Tibial nerve (tissue), 4 donors: ENCODE measurements around the gene PHF20. TPM values are rescaled to one million over a fixed set of nuclear protein-coding genes. Genes with fewer than 3 reads are reported as not detected.
"Not testable (repeated sequence)": the region's sequence is repeated elsewhere in the genome, so short reads cannot be mapped to it uniquely, and the experiment has no call there.

Experiments
- DNase-seq, 2 donors: peaks; one replicate each; pipeline ENCODE4 v3.0.0-alpha.2; 2019; ENCODE audit warnings: low spot score in 2 of 2
- H3K27ac ChIP-seq, 4 donors: fragments of 200-600 bp; sonication (generic) in 3 of 4; one replicate each; pipeline ENCODE4 v1.5.1; 2017 to 2019; ENCODE audit warnings: mild to moderate bottlenecking in 1 of 4
- H3K27me3 ChIP-seq, 2 donors: fragments of 200-600 bp; sonication (generic) in 1 of 2; one replicate each; pipeline versions ENCODE4 v1.5.1 to v1.6.0; 2017 to 2019
- H3K36me3 ChIP-seq, 3 donors: fragments of 200-600 bp; sonication (generic); one replicate each; pipeline ENCODE4 v1.5.1; 2018 to 2019
- H3K4me1 ChIP-seq, 4 donors: fragments of 200-600 bp; sonication (generic) in 3 of 4; one replicate each; pipeline ENCODE4 v1.5.1; 2017 to 2019
- H3K4me3 ChIP-seq, 4 donors: fragments of 200-600 bp; sonication (generic) in 3 of 4; one replicate each; pipeline ENCODE4 v1.5.1; 2017 to 2019; ENCODE audit warnings: mild to moderate bottlenecking in 1 of 4, moderate library complexity in 1 of 4
- H3K9me3 ChIP-seq, 4 donors: fragments of 200-600 bp; sonication (generic) in 3 of 4; one replicate each; pipeline ENCODE4 v1.5.1; 2017 to 2019
- CTCF ChIP-seq, 5 experiments: fragments of 200-600 bp in 3 of 5; fragments of 450-650 bp in 2 of 5; sonication (generic) in 3 of 5; IDR thresholded peaks; one replicate each; pipeline ENCODE4 v1.5.1; 2016 to 2019; ENCODE audit warnings: antibody characterized with exemption in 5 of 5, mild to moderate bottlenecking in 3 of 5, moderate library complexity in 2 of 5
- EP300 ChIP-seq, 2 donors: sonication (generic); formaldehyde crosslinking; IDR thresholded peaks; one replicate each; pipeline ENCODE4 v1.6.1; 2017; ENCODE audit warnings: antibody characterized with exemption in 2 of 2, mild to moderate bottlenecking in 1 of 2
- POLR2A ChIP-seq, 2 donors: fragments of 450-650 bp; IDR thresholded peaks; one replicate each; pipeline ENCODE4 v1.6.1; 2017; ENCODE audit warnings: antibody characterized with exemption in 2 of 2, mild to moderate bottlenecking in 2 of 2, moderate library complexity in 2 of 2
- WGBS, 2 donors: methylation state at CpG; one replicate each; pipeline ENCODE4 v1.1.5; 2018; 5-methylcytosine and 5-hydroxymethylcytosine counted together
- total RNA-seq, 4 donors: library from RNA; depleted of rRNA; stranded (reverse); fragments of >200 nt; gene quantifications; one replicate each; pipeline ENCODE4 v1.1.0, GENCODE V29; 2016

Gene PHF20
- total RNA-seq, 4 donors from 2014 or later = 30.0 to 76.8 (median 57.1) TPM

GRCh38 chr20:35741892-35742740 is 29.7 kb upstream of the PHF20 start, which contains the start of gene RBM39:
Gene RBM39 (minus strand): TSS chr20:35742260. CDS start chr20:35740874, 1,386 bp downstream.
- DNase-seq = peak; percentile 100
- Histone ChIP-seq H3K4me3 (peak within 1 kb of the TSS; percentile 66 to 87 (median 74)), H3K4me1 (peaks cover 6 to 40% (median 32%) of the 10 kb centered on the region in 4 donors), H3K27me3 (no peaks in the 10 kb centered on the region), H3K9me3 (no peaks in the 10 kb centered on the region), H3K36me3 (peaks cover 0 to 31% (median 5%) of the 10 kb centered on the region in 3 donors), H3K27ac (peak within 1 kb of the TSS; percentile 97 to 100 (median 99))
- TF ChIP-seq CTCF (IDR thresholded peaks at IDR 0.05) (peak; percentile 35 to 76 (median 57)), EP300 (IDR thresholded peaks at IDR 0.05) (peak; percentile 89 to 99), POLR2A (IDR thresholded peaks at IDR 0.05) (peak; percentile 97)
- 0 to 1% methylated on average over 53 to 57 of the region's 66 CpGs for WGBS, 2 donors

DNA sequence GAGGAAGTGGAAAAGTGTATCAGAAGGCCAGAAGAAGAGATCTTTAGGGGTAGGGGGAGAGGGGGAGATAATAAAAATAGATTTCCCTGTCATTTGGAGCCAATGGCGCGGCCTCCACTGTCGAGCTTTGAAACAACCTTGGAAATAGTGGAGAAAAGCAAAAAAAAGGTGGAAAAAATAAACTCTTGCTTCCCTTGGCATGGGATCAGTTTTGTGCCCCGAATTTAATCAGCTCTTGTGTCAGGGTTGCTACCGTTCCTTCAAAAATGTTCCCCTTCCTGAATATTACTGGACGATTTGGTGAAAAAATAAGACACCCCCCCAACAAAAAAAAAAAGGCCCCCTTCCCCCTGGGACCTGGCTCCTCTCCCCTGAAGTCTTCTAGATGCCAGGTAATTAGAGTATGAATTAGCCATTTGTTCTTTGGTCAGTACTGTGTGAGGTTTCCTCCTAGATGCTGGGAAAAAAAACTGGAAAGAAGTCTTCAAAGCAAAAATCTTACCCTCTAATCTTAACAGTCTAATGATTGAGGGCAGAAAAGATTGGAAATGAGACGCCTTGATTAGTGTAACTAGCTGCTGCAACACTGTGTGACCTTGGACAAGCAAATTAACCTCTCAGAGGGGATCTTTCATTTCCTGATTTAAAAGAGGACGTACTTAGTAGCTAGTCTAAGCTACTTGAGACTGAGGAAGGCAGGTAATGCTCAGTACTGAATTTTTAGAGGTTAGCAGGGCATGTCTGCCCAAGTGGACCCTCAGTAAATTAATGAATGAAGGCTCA is 28.9 kb upstream of the PHF20 start:
- peaks cover 6 to 38% (median 31%) of the 10 kb centered on the region in 4 donors for H3K4me1 ChIP-seq
- H3K4me3 ChIP-seq = peak overlapping the region; percentile 42 to 66 (median 62)
- no peak for TF ChIP-seq EP300 (IDR thresholded peaks at IDR 0.05)
- no peak for TF ChIP-seq CTCF (IDR thresholded peaks at IDR 0.05)
- TF ChIP-seq POLR2A (IDR thresholded peaks at IDR 0.05) = no peak
- H3K36me3 ChIP-seq = peaks cover 0 to 23% (median 4%) of the 10 kb centered on the region in 3 donors
- DNase-seq = peak in 1 of 2 donors; percentile 16
- H3K27ac ChIP-seq = peak overlapping the region; percentile 97 to 99 (median 98)
- no peaks in the 10 kb centered on the region for H3K27me3 ChIP-seq
- no peaks in the 10 kb centered on the region for H3K9me3 ChIP-seq
- WGBS, 2 donors = 2% methylated on average over 8 of the region's 8 CpGs

DNA sequence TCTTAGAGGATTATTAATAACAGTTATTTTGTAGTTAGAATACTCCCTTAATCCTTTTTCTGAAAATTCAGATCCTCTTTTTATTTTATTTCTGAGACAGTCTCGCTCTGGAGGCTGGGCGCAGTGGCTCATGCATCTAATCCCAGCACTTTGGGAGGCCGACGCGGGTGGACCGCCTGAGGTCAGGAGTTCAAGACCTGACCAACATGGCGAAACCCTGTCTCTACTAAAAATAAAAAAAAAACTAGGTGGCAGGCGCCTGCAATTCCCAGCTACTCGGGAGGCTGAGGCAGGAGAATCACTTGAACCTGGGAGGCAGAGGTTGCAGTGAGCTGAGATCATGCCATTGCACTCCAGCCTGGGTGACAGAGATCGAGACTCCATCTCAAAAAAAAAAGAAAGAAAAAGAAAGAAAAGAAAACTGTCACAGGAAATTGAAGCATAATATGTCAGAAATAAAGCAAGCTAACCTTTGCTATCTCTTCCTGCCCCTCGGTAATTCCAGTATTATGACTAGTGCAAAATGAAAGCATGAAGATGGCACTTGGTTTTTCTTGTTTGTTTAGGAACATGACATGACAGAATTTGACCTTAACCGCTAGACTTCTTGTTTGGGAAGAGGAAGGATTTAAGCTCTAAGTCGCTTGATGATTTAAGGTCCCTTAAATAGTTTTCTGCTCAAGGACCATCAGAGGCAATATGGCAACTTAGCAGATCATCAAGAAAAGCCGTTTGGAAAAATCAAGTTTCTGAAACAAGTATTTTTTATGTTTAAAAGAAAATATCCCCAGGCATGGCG is 27.9 kb upstream of the PHF20 start:
- H3K27me3 ChIP-seq = no peaks in the 10 kb centered on the region
- H3K4me1 ChIP-seq = peaks cover 6 to 29% (median 24%) of the 10 kb centered on the region in 4 donors
- H3K4me3 ChIP-seq = peak overlapping the region in 2 of 4 donors; percentile 7 to 64
- no peaks in the 10 kb centered on the region for H3K9me3 ChIP-seq
- DNase-seq = no peak
- TF ChIP-seq CTCF (IDR thresholded peaks at IDR 0.05) (no peak), POLR2A (IDR thresholded peaks at IDR 0.05) (no peak), EP300 (IDR thresholded peaks at IDR 0.05) (no peak)
- H3K27ac ChIP-seq = peak overlapping the region; percentile 97 to 99 (median 98)
- WGBS, 2 donors = 66 to 70% methylated on average over 15 of the region's 15 CpGs
- H3K36me3 ChIP-seq = peaks cover 0 to 14% (median under 1%) of the 10 kb centered on the region in 3 donors

DNA sequence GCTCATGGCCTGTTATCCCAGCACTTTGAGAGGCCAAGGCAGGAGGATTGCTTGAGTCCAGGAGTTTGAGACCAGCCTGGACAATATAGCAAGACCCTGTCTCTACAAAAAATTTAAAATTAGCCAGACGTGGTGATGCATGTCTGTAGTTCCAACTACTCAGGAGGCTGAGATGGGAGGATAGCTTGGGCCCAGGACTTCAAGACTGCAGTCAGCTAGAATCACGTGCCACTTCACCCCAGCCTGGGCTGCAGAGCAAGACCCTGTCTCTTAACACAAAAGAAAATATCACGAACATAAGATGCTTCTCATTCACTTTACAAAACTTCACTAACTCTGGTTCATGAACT is 27.3 kb upstream of the PHF20 start:
- H3K9me3 ChIP-seq, H3K4me3 ChIP-seq, H3K36me3 ChIP-seq, DNase-seq, H3K27me3 ChIP-seq: not testable (repeated sequence)
- Histone ChIP-seq H3K4me1 (peaks cover 5 to 23% (median 18%) of the 10 kb centered on the region in 4 donors), H3K27ac (peak overlapping the region in 3 of 4 donors; percentile 97 to 99 (median 99))
- 89 to 92% methylated on average over 3 of the region's 3 CpGs for WGBS, 2 donors

- Histone ChIP-seq H3K9me3 (no peaks in the 10 kb centered on the region), H3K27me3 (no peaks in the 10 kb centered on the region), H3K4me1 (no peaks in the 10 kb centered on the region), H3K36me3 (no peaks in the 10 kb centered on the region), H3K4me3 (no peak overlapping the region), H3K27ac (no peak overlapping the region)
- WGBS, 2 donors = 70 to 77% methylated on average over 2 of the region's 2 CpGs
- TF ChIP-seq EP300 (IDR thresholded peaks at IDR 0.05) (no peak), CTCF (IDR thresholded peaks at IDR 0.05) (no peak), POLR2A (IDR thresholded peaks at IDR 0.05) (no peak)
- DNase-seq = no peak
Observed at GRCh38 chr20:35750611-35751010, 21.2 kb upstream of the PHF20 start.
